Measurements from ENCODE around the gene GRB7.

GRCh38 chr17:39751637-39752036, 13.9 kb downstream of the GRB7 start:
- TF ChIP-seq CTCF (optimal IDR thresholded peaks at IDR 0.05 in 1 of 3, IDR thresholded peaks at IDR 0.05 in 1 of 3, conservative IDR thresholded peaks at IDR 0.05 in 1 of 3; ENCODE audit: extremely low read depth in 1 of 3, insufficient read depth in 2 of 3, low read length in 3 of 3) (no peak), EZH2 (IDR thresholded peaks at IDR 0.05; ENCODE audit: low read length) (no peak)
